ENCODE data around the gene LIX1L. TPM values are rescaled to one million over a fixed set of nuclear protein-coding genes. Genes with fewer than 3 reads are reported as not detected.
A peak's percentile ranks its signal among the peaks of the same experiment; 100 is the strongest.

The LIX1L gene
- total RNA-seq, 1 donor from 2014 or later, result 13.6 TPM

GRCh38 chr1:145906954-145907753 lies 50.7 kb downstream of the LIX1L start:
- Histone ChIP-seq H2AFZ (replicated peaks) (no peak overlapping the region), H3K27me3 (no peaks in the 10 kb centered on the region), H3K9me3 (ENCODE audit: low read depth) (no peaks in the 10 kb centered on the region), H3K79me2 (ENCODE audit: low read depth) (no peaks in the 10 kb centered on the region), H3K4me2 (no peak overlapping the region), H3K4me1 (no peaks in the 10 kb centered on the region), H3K4me3 (no peak overlapping the region), H3K36me3 (no peaks in the 10 kb centered on the region), H3K27ac (no peak overlapping the region), H4K20me1 (ENCODE audit: low read depth) (no peaks in the 10 kb centered on the region), H3F3A (ENCODE audit: low read depth) (no peaks in the 10 kb centered on the region), H3K9ac (no peak overlapping the region)
- H3K27me3 Mint-ChIP-seq (ENCODE audit: insufficient read depth, low read depth), result peaks cover 9% of the 10 kb centered on the region
- H3K4me1 Mint-ChIP-seq, result peaks cover 11% of the 10 kb centered on the region
- H3K9me3 Mint-ChIP-seq, result no peaks in the 10 kb centered on the region
- H3K4me3 Mint-ChIP-seq, result no peak overlapping the region
- H3K36me3 Mint-ChIP-seq, result peaks cover 2% of the 10 kb centered on the region
- no peak overlapping the region for H3K27ac Mint-ChIP-seq
- TF ChIP-seq CTCF (IDR thresholded peaks at IDR 0.05), result no peak
- DNase-seq (ENCODE audit: low spot score), result no peak

- H3K9me3 Mint-ChIP-seq, result no peaks in the 10 kb centered on the region
- TF ChIP-seq EZH2phosphoT487 (IDR thresholded peaks at IDR 0.05) (no peak), CTCF (IDR thresholded peaks at IDR 0.05) (peak; percentile 11)
- H3F3A ChIP-seq (ENCODE audit: low read depth), result no peaks in the 10 kb centered on the region
- peak; percentile 11 for DNase-seq (ENCODE audit: low spot score)
- H4K20me1 ChIP-seq (ENCODE audit: low read depth), result no peaks in the 10 kb centered on the region
- H3K4me1 Mint-ChIP-seq, result peaks cover 23% of the 10 kb centered on the region
- no peak overlapping the region for H3K4me2 ChIP-seq
- no peaks in the 10 kb centered on the region for H3K79me2 ChIP-seq (ENCODE audit: low read depth)
- H3K36me3 ChIP-seq, result no peaks in the 10 kb centered on the region
- H3K4me3 ChIP-seq, result no peak overlapping the region
- no peak overlapping the region for H2AFZ ChIP-seq (replicated peaks)
- no peaks in the 10 kb centered on the region for H3K4me1 ChIP-seq
- H3K27me3 ChIP-seq, result no peaks in the 10 kb centered on the region
- H3K27me3 Mint-ChIP-seq (ENCODE audit: insufficient read depth, low read depth), result peaks cover 18% of the 10 kb centered on the region
- H3K27ac ChIP-seq, result no peak overlapping the region
- H3K4me3 Mint-ChIP-seq, result peak overlapping the region; percentile 21
- H3K9ac ChIP-seq, result no peak overlapping the region
- no peaks in the 10 kb centered on the region for H3K36me3 Mint-ChIP-seq
- H3K9me3 ChIP-seq (ENCODE audit: low read depth), result no peaks in the 10 kb centered on the region
- no peak overlapping the region for H3K27ac Mint-ChIP-seq
Observed at GRCh38 chr1:145901312-145902021, 56.4 kb downstream of the LIX1L start.

- H3K4me1 ChIP-seq, result no peaks in the 10 kb centered on the region
- Mint-ChIP-seq H3K4me3 (peak overlapping the region; percentile 67), H3K9me3 (no peaks in the 10 kb centered on the region), H3K27ac (peak overlapping the region; percentile 72), H3K36me3 (no peaks in the 10 kb centered on the region), H3K4me1 (peaks cover 23% of the 10 kb centered on the region), H3K27me3 (ENCODE audit: insufficient read depth, low read depth) (peaks cover 22% of the 10 kb centered on the region)
- peak overlapping the region; percentile 10 for H3K4me2 ChIP-seq
- no peak for DNase-seq (ENCODE audit: low spot score)
- H2AFZ ChIP-seq (replicated peaks), result no peak overlapping the region
- H3K27ac ChIP-seq, result no peak overlapping the region
- no peak overlapping the region for H3K9ac ChIP-seq
- H3F3A ChIP-seq (ENCODE audit: low read depth), result no peaks in the 10 kb centered on the region
- no peaks in the 10 kb centered on the region for H3K27me3 ChIP-seq
- H3K79me2 ChIP-seq (ENCODE audit: low read depth), result no peaks in the 10 kb centered on the region
- no peaks in the 10 kb centered on the region for H3K9me3 ChIP-seq (ENCODE audit: low read depth)
- H4K20me1 ChIP-seq (ENCODE audit: low read depth), result no peaks in the 10 kb centered on the region
- H3K36me3 ChIP-seq, result no peaks in the 10 kb centered on the region
- no peak overlapping the region for H3K4me3 ChIP-seq
- TF ChIP-seq EZH2 (IDR thresholded peaks at IDR 0.05) (no peak), EZH2phosphoT487 (IDR thresholded peaks at IDR 0.05) (no peak), CTCF (IDR thresholded peaks at IDR 0.05) (no peak)
Observed at GRCh38 chr1:145898756-145899155, 59.1 kb downstream of the LIX1L start.
